ENCODE data around the gene NUP50.

- TF ChIP-seq CTCF (IDR thresholded peaks at IDR 0.05) (no peak), POLR2AphosphoS5 (IDR thresholded peaks at IDR 0.05; ENCODE audit: insufficient read depth in 1 of 2, low read depth in 1 of 2) (no peak)
Measured at GRCh38 chr22:45199723-45200122, 36.0 kb downstream of the NUP50 start.

Measured in vagina (tissue), 2 donors.